Lung (tissue), 16 donors: ENCODE data around the gene HTT. TPM values are rescaled to one million over a fixed set of nuclear protein-coding genes. Genes with fewer than 3 reads are reported as not detected.

ENCODE experiments used
- ATAC-seq: fragments of 200-7000 bp; cut with Tn5 transposase; one replicate; pipeline ENCODE4 v1.9.1; 2020; ENCODE audit warnings: moderate number of reproducible peaks; ENCODE audit not compliant: insufficient read depth, low FRiP score
- DNase-seq, 3 donors: peaks; one replicate each; pipeline ENCODE4 v3.0.0-alpha.2; 2013 to 2017
- H3K27ac ChIP-seq, 2 donors: one replicate each; pipeline ENCODE4 v1.5.1; 2013; ENCODE audit warnings: mild to moderate bottlenecking in 2 of 2, moderate library complexity in 2 of 2, control low read depth in 1 of 2, inconsistent platforms in 1 of 2, low read depth in 1 of 2, low read length in 1 of 2
- H3K27me3 ChIP-seq, 3 donors: one replicate each; pipeline ENCODE4 v1.5.1; 2013; ENCODE audit warnings: low read length in 2 of 3; ENCODE audit not compliant: control insufficient read depth in 3 of 3, insufficient read depth in 3 of 3
- H3K36me3 ChIP-seq, 4 donors: one replicate each; pipeline ENCODE4 v1.5.1; 2013; ENCODE audit warnings: low read length in 4 of 4, mild to moderate bottlenecking in 1 of 4, moderate library complexity in 1 of 4; ENCODE audit not compliant: control insufficient read depth in 4 of 4, insufficient read depth in 4 of 4
- H3K4me1 ChIP-seq, 5 donors: one replicate each; pipeline ENCODE4 v1.5.1; 2013; ENCODE audit warnings: low read length in 5 of 5, mild to moderate bottlenecking in 2 of 5, moderate library complexity in 1 of 5; ENCODE audit not compliant: control insufficient read depth in 5 of 5, insufficient read depth in 5 of 5
- H3K4me3 ChIP-seq: one replicate; pipeline ENCODE4 v1.5.1; 2013; ENCODE audit warnings: mild to moderate bottlenecking, control low read depth, moderate library complexity
- H3K9ac ChIP-seq, 2 donors: one replicate each; pipeline ENCODE4 v1.5.1; 2013; ENCODE audit warnings: low read length in 2 of 2, control low read depth in 1 of 2; ENCODE audit not compliant: insufficient read depth in 1 of 2
- H3K9me3 ChIP-seq, 4 donors: one replicate each; pipeline ENCODE4 v1.5.1; 2013; ENCODE audit warnings: low read length in 3 of 4, mild to moderate bottlenecking in 1 of 4, moderate library complexity in 1 of 4; ENCODE audit not compliant: control insufficient read depth in 4 of 4, insufficient read depth in 3 of 4
- WGBS, 2 donors: extraction: QIAGEN DNeasy Blood & Tissue Kit; methylation state at CpG; one replicate each; pipeline ENCODE4 v1.1.7; 2013; 5-methylcytosine and 5-hydroxymethylcytosine counted together
- long read RNA-seq, 5 donors: transcript quantifications; one replicate each; lab custom pipeline, GENCODE V29; 2026
- polyA plus RNA-seq, 2 donors: library from polyadenylated mRNA; stranded (reverse); fragments of 200-250 nt; gene quantifications; one replicate each; pipeline ENCODE4 v1.2.1, GENCODE V29; 2013
- total RNA-seq, 2 donors: library from RNA; depleted of rRNA in 1 of 2; stranded (reverse); fragments of >200 nt in 1 of 2; gene quantifications; one replicate each; pipeline ENCODE4 v1.2.1, GENCODE V29; 2014 to 2021
- TF ChIP-seq, protein P1 (sequence below): IDR thresholded peaks from 2 replicates; pipeline ENCODE4 v1.5.1; 2012; ENCODE audit warnings: mild to moderate bottlenecking; ENCODE audit errors: control extremely low read depth, extremely low read depth
- donor health status: control.
- donor health status: control.
- donor health status: Bipolar disorder and iron deficiency.
- donor health status: healthy.
- donor health status: DM: yes; HTN: yes; CAD: no.

The HTT gene
- 100 to 1,000 TPM in 1 of 2 donors, 10 to 100 TPM in 1; 70.6 to 109 TPM for total RNA-seq
- 10 to 100 TPM; 17.0 to 26.3 TPM for polyA plus RNA-seq
- long read RNA-seq, donor 1, partial matches to known transcripts: 5 of 5 reads
- long read RNA-seq, donor 1, other reads (novel, unspliced or antisense): 0 of 5 reads
- long read RNA-seq, donor 2: 0 reads
- long read RNA-seq, donor 3: 0 reads
- long read RNA-seq, donor 4, partial matches to known transcripts: 6 of 7 reads
- long read RNA-seq, donor 4, other reads (novel, unspliced or antisense): 0 of 7 reads
- long read RNA-seq, donor 5, partial matches to known transcripts: 11 of 12 reads
- long read RNA-seq, donor 5, other reads (novel, unspliced or antisense): 0 of 12 reads

DNA sequence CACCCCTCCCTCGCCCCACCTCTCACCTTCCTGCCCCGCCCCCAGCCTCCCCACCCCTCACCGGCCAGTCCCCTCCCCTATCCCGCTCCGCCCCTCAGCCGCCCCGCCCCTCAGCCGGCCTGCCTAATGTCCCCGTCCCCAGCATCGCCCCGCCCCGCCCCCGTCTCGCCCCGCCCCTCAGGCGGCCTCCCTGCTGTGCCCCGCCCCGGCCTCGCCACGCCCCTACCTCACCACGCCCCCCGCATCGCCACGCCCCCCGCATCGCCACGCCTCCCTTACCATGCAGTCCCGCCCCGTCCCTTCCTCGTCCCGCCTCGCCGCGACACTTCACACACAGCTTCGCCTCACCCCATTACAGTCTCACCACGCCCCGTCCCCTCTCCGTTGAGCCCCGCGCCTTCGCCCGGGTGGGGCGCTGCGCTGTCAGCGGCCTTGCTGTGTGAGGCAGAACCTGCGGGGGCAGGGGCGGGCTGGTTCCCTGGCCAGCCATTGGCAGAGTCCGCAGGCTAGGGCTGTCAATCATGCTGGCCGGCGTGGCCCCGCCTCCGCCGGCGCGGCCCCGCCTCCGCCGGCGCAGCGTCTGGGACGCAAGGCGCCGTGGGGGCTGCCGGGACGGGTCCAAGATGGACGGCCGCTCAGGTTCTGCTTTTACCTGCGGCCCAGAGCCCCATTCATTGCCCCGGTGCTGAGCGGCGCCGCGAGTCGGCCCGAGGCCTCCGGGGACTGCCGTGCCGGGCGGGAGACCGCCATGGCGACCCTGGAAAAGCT, at the start of gene HTT, which contains the start of gene HTT-AS:
TSS of gene HTT (plus strand) at position 604 of the 768 bp plus-strand sequence. CDS start at position 749, 145 bp downstream.
TSS of gene HTT-AS (minus strand) at position 461 of the 768 bp plus-strand sequence.
- H3K27ac ChIP-seq: peak within 1 kb of the TSS; percentile 87 to 93
- WGBS, 2 donors: 1 to 2% methylated on average over 53 to 81 of the region's 81 CpGs

DNA sequence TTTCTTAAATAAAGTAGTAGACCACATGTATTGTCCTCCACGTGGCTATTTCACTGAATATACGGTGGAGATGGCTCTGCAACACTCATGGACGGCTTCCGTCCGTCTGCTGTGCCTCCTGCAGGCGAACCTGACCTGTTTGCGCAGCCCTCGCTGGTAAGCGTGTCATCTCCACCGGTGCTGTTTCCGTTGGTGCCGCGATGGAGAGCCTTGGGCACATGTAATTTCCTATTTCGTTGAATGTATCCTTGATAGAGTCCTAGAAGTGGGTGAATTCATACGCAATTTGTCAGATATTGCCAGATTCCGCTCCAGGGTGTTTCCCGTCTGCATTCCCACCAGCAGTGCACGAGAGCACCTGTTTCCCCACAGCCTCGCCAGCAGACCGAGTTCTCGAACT, 48.6 kb upstream of the HTT start:
- DNase-seq: no peak

More for the DNA sequence above, at the start of gene HTT, which contains the start of gene HTT-AS:
- TF ChIP-seq, protein P1, sequence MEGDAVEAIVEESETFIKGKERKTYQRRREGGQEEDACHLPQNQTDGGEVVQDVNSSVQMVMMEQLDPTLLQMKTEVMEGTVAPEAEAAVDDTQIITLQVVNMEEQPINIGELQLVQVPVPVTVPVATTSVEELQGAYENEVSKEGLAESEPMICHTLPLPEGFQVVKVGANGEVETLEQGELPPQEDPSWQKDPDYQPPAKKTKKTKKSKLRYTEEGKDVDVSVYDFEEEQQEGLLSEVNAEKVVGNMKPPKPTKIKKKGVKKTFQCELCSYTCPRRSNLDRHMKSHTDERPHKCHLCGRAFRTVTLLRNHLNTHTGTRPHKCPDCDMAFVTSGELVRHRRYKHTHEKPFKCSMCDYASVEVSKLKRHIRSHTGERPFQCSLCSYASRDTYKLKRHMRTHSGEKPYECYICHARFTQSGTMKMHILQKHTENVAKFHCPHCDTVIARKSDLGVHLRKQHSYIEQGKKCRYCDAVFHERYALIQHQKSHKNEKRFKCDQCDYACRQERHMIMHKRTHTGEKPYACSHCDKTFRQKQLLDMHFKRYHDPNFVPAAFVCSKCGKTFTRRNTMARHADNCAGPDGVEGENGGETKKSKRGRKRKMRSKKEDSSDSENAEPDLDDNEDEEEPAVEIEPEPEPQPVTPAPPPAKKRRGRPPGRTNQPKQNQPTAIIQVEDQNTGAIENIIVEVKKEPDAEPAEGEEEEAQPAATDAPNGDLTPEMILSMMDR: no peak
- Histone ChIP-seq H3K36me3 (peaks cover 0 to 1% (median 0%) of the 10 kb centered on the region in 4 donors), H3K9ac (peak within 1 kb of the TSS; percentile 77 to 78), H3K4me1 (peaks cover 1 to 14% (median 8%) of the 10 kb centered on the region in 5 donors), H3K4me3 (peak within 1 kb of the TSS; percentile 81), H3K9me3 (no peaks in the 10 kb centered on the region), H3K27me3 (no peaks in the 10 kb centered on the region)
- ATAC-seq: peak; percentile 91
- DNase-seq: peak; percentile 97 to 99 (median 97)

DNA sequence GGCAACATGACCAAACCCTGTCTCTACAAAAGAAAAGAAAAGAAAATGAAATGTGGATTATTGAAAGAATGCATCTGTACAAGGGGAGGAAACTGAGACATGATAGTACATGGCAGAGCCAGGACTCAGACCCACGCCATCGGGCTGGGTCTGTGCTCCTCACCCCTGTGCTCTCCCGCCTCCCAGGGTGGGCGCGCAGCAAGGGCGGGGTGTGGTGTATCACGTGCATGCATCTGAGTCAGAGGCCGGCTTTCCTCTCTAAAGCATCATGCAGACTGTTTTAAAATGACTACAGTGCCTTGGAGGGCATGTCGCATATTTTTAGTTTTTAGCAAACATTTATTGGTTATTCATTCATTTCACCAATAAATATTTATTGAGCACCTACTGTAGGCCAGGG, 47.9 kb upstream of the HTT start:
- no peaks in the 10 kb centered on the region for H3K27me3 ChIP-seq
- no peak overlapping the region for H3K27ac ChIP-seq
- ATAC-seq (no peak), DNase-seq (no peak)
- WGBS, 2 donors: 92 to 95% methylated on average over 9 of the region's 9 CpGs
- H3K9me3 ChIP-seq: peaks cover 0 to 5% (median 2%) of the 10 kb centered on the region in 4 donors
- H3K4me3 ChIP-seq: no peak overlapping the region
- H3K9ac ChIP-seq: no peak overlapping the region
- H3K36me3 ChIP-seq: peaks cover 0 to 6% (median 1%) of the 10 kb centered on the region in 4 donors
- TF ChIP-seq, protein P1: no peak
- no peaks in the 10 kb centered on the region for H3K4me1 ChIP-seq

More for the DNA sequence above, 48.6 kb upstream of the HTT start:
- Histone ChIP-seq H3K4me3 (no peak overlapping the region), H3K9ac (no peak overlapping the region), H3K9me3 (peaks cover 0 to 5% (median 2%) of the 10 kb centered on the region in 4 donors), H3K4me1 (no peaks in the 10 kb centered on the region), H3K36me3 (peaks cover 0 to 6% (median 1%) of the 10 kb centered on the region in 4 donors), H3K27ac (no peak overlapping the region), H3K27me3 (no peaks in the 10 kb centered on the region)
- 92 to 94% methylated on average over 21 of the region's 21 CpGs for WGBS, 2 donors
- ATAC-seq: no peak
- TF ChIP-seq, protein P1: no peak
